Stimulated activated CD8-positive, alpha-beta memory T cell treated with anti-CD3 and anti-CD28 coated beads, Interleukin-15, amount 100 ng/mL, for 1 hour (primary cell): ENCODE results near the gene TNNC1.

Experiments used
- DNase-seq: peaks from one replicate; pipeline ENCODE4 v3.0.0-alpha.2; 2020; ENCODE audit warnings: low read depth

The TNNC1 gene

GRCh38 chr3:52442409-52443267 lies 11.2 kb downstream of the TNNC1 start:
- no peak for DNase-seq

DNA sequence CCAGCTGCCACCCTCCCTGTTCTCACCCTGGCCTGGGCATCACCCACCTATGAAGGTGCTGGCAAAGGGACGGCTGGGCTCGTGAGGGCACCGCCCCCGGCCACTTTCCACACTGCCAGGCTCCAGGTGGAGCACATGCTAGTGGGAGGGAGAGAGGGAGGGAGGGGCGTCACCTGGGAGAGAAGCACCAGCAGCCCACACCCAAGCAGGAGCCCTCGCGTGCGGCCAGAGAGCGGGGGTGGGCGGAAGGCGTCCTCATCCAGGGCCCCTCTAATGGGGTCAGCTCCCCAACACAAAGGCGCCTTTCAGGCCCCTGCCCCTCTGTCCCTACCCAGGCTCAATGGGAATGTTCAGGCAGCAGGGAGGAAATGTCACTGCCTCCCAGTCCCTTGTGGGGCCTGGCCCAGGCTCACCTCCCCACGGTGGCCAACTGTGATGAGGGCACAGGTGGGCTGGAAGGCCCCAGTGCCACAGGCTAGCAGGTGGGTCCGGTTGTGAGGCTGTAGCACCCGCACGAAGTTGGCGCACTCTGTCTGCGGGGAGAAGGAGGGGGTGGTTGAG lies 12.0 kb downstream of the TNNC1 start:
- no peak for DNase-seq

DNA sequence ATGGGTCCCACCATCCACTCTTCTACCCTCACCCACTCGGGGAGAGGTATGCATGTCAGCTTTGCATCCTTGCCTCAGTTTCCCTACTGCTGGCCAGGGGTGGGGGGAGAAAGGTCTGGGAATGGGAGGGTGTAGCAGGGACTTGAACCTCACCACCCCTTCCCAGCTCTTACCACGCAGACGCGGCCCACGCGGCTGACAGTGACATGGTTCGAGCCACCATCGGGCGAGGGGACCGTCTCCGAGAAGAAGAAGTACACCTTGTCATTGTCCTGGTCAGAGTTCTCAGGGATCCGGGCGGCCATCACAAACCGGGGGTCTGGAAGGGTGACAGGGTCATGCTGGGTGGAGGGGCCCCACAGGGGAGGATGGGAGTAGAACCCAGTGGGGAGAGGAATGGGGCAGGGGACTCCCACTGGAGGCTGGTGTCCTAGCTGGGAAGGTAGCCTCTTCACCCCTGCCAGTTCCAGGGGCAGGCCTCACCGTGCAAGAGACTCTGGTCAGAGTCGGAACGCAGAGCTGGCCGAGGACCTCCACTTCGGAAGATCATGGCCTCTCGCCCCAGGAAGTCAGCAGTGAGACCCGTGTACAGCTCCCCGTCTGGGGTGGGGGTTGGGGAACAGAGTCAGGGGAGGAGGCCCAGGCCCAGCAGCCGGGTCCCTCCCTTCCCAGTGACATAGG lies 12.6 kb downstream of the TNNC1 start:
- DNase-seq, result no peak

DNA sequence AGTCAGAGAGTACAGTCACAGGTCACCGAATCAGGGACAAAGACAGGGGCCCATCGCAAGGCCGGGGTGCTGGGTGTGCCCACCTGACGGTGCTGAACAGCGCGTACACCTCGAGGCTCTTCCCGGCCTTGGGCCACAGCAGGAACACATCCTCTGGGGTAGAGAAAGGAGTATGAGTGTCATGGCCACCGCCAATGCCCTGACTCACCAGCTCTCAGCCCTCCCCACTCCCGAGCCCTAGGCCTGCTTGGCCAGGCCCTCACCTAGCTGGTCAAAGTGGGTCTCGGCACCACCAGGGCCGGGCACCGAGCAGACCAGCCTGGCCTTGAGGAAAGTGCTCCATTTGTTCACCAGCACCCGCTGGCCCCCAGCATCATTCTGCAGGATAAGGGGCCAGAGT lies 13.2 kb downstream of the TNNC1 start:
- DNase-seq, result no peak

GRCh38 chr3:52440249-52440551 lies 13.6 kb downstream of the TNNC1 start:
- no peak for DNase-seq

DNA sequence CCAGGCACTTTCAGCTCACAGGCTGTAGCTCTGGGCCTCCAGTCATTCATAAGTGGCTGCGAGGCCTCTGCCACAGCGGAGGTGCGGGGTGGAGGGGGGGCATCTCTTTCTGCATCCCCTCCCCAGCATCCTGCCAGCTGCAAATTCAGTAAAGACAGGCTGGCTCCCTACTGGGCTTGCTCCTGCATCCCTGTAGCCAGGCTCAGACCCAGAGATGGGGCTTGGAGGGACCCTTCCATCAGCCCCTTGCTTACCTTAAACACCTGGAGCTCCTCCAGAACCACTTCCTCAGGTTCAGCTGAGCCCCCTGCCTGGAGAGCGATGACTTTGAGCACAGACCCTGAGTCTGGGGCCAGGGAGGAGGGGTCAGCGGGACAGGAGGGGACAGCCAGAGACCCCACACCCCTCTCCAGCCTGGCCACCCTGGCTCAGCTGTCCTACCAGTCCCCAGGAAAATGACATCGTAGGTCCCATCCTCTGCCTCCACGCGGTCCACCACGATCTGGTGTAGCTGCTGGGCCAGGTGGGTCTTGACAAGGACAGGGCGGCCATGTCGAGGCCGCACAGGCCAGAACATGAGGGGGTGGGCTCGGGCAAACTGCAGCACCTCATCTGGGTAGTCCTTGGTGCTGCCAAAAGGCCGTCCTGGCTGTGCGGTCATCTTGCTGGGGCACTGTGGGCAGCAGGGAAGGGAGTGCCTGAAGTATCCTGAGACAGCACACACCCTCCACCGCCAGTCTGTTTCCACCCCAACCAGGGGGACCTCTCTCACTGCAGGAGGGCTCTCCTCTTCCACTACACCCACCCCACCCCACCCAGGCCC lies 14.2 kb downstream of the TNNC1 start:
- DNase-seq, result no peak

- no peak for DNase-seq
Measured at GRCh38 chr3:52438579-52439425, 15.0 kb downstream of the TNNC1 start.

GRCh38 chr3:52438104-52438376 lies 15.8 kb downstream of the TNNC1 start:
- DNase-seq, result no peak

GRCh38 chr3:52437326-52438103 lies 16.3 kb downstream of the TNNC1 start:
- DNase-seq, result no peak

DNA sequence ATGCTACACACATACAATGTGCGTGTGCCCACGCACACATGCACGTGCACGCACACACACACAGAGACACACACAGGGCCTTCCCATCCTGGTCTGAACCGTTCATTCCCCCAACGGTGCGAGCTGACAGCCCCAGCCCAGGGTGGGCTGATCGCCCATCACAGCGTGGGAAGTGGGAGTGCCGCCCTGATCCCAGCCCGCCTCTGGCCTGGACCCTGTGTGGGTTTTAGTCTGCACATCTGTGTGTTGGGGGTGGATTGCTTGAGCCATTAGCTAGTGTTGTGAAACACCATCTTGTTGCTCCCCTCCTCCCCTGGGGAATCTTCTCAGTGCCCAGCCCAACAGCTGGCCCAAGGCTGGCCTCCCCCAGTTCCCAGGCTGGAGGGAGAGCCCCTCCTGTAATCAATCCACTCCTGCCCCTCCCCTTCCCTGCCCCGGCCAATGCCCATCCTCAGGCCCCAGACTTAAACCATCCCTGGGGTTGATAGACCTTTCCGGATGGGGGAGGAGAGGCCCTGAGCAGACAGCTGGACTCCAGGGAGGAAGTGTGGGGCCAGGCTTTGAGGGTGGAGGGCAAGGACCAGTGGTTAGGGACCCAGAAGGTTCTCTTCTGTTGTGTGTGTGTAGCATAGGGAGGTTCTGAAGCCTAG lies 17.2 kb downstream of the TNNC1 start:
- DNase-seq, result no peak

DNA sequence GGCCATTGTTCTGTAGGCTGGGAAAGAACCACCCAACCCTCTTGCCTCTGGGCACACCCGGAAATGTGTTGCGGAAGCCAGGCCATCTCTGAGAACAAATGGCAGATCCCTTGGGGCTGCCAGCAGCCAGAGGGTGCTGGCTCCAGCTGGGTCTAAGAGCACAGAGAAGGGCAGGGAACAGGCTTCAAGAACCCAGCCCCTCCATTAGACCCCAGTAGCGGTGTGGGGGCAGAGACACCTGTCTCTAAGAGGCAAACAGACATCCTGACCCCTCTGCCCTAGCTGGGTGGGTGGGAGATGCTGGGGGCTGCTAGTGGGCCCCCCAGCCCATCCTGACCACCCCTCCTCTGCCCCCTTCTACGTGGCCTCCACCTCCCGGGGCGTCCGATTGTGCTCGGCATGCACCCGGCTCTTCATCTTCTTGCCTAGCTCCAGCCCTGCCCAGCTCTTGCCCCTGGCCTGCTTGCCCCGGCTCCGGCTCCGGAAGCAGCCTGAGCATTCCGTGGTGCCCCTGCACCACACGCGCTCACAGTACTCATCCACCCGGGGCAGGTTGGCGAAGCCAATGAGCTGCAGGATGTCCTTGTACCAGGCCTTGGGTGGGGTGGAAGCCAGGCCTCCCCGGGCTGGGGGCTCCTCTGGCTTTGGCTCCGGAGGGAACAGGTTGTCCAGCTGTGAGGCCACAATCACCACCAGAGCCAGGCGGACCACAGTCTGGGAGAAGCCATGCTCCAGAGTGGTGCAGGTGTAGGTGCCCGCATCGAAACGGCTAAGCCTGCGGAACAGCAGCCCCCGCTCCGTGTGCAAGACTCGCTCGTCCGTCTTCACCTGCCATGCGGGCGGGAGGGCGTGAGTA lies 18.4 kb downstream of the TNNC1 start:
- DNase-seq, result no peak

DNA sequence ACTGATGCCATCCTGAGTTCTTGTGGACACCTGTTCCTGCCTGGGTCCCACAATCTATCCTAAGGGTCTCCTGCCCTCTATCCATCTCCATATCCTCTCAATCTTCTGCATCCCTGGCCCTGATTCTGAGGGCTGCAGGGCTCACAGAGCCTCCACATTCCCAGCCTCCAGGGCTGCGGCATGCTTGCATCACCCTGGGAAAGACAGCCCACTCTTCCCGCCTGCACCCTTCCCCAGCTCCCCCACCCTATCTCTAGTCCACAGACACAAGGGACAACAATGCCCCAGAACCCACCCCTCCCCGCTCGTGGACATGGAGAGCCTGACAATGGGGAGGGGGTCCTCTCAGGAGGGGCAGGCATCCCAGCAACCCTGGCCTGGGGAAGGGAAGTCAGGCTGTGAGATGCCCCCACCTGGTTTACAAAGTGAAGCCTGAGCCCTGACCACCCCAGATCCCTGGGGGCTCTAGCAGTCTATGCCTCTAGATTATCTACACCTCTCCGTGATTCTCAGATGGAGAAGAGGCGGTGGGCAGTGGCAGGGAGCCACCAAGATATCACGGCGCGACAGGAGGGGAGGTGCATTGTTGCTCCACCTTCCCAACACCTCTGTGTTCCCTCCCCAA lies 19.2 kb downstream of the TNNC1 start:
- no peak for DNase-seq

DNA sequence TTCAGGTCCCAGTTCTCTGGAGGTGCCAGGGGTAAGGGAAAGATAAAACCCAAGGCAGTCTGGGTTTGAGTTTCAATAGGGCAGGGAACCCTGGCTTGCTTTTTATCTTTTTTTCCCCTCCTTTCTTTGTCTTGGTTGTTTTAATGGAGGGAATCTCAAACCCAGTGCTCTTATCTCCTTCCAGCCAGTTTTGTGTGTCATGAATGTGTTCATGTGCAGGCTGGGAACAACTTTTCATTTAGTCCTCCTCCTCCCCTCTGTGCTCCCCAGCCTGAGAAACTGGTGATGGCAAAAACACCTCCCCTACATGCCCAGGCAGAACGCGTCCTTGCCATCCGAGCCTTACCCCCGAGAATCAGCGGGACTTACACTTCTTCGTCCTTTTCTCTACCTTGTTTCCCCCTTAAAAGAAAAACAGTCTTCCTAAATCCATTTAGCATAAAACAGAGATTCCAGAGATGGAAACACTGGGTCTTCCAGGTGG lies 19.8 kb downstream of the TNNC1 start:
- DNase-seq, result no peak

- DNase-seq, result no peak
Measured at GRCh38 chr3:52433328-52433995, 20.4 kb downstream of the TNNC1 start.

DNA sequence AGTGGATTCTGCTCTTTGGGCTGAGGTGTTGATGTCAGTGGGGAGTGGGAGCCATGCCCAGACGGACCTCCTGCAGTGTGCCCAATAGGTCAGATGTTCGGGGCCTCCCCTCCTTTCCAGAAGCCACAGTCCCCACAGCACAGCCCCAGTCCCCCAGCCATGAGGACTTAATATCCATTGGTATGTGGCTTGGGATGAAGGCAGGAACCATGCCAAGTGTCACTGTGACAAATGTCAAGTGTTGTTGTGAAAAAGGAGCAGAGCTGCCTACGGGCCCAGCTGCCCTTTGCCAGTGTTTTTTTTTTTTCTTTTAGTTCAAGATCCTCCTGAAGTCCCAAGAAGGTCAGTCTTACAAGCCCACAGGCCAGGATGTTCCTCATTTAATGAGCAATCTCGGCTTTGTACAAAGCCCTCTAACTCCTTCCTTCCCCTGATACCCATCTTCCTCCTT lies 21.1 kb downstream of the TNNC1 start:
- DNase-seq, result no peak

GRCh38 chr3:52432225-52432624 lies 21.6 kb downstream of the TNNC1 start:
- no peak for DNase-seq

DNA sequence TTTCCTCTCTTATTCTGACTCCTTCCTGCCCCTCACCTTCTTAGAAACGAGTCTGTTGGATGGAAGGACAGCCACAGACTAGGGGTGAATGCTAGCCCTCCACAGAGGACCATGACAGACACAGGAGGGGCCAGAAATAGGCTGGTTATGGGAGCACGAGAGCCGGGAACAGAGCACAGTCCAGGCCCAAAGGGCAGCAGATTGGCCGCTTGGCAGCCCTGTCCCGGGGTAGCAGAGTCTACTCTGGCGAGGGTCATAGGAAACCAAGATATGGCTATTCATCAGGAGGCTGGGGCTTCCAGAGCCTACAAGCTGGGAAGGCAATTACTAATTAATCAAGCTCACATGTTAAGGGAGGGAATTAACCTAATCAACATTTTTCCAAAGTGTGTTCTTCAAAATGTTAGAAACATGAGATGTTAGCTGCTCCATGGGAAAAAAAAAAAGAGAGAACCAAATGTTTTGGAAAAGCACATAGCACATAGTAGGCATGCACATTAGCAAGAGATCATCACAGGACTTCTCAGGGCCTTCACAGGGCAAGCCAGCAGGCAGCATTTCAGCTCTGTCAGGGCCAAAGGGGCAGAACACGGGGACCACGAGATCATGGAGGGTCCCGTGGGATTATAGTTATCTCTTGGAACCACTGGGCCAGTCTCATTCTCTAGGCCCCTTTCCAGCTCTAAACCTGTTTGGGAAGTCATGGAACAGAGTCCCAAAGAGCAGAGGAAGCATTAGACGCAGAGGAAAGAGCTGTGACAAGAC lies 22.2 kb downstream of the TNNC1 start:
- DNase-seq, result no peak

GRCh38 chr3:52430416-52430810 lies 23.4 kb downstream of the TNNC1 start:
- no peak for DNase-seq
